ENCODE data around the gene MOB3A. TPM values are rescaled to one million over a fixed set of nuclear protein-coding genes. Genes with fewer than 3 reads are reported as not detected.
A peak's percentile ranks its signal among the peaks of the same experiment; 100 is the strongest.

The MOB3A gene
- total and polyA plus RNA-seq, 12 donors: 8.9 to 30.5 (median 15.7) TPM

GRCh38 chr19:2049741-2050348 is 46.3 kb downstream of the MOB3A start:
- Histone ChIP-seq H3K4me3 (peak overlapping the region; percentile 92 to 100 (median 98)), H3K4me1 (peaks cover 62 to 87% (median 78%) of the 10 kb centered on the region in 9 donors), H3K36me3 (peaks cover 0 to 36% (median 7%) of the 10 kb centered on the region in 9 donors), H3K9me3 (no peaks in the 10 kb centered on the region), H3K27ac (peak overlapping the region; percentile 90 to 100 (median 96)), H3K27me3 (no peaks in the 10 kb centered on the region)
- TF ChIP-seq, protein P1, sequence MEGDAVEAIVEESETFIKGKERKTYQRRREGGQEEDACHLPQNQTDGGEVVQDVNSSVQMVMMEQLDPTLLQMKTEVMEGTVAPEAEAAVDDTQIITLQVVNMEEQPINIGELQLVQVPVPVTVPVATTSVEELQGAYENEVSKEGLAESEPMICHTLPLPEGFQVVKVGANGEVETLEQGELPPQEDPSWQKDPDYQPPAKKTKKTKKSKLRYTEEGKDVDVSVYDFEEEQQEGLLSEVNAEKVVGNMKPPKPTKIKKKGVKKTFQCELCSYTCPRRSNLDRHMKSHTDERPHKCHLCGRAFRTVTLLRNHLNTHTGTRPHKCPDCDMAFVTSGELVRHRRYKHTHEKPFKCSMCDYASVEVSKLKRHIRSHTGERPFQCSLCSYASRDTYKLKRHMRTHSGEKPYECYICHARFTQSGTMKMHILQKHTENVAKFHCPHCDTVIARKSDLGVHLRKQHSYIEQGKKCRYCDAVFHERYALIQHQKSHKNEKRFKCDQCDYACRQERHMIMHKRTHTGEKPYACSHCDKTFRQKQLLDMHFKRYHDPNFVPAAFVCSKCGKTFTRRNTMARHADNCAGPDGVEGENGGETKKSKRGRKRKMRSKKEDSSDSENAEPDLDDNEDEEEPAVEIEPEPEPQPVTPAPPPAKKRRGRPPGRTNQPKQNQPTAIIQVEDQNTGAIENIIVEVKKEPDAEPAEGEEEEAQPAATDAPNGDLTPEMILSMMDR (IDR thresholded peaks at IDR 0.05): no peak
- intact Hi-C loops (cut with DNase I): loop anchor here in 1 of 10 donors (5.0 kb wide), 1 partner anchor 33 kb away; the partner anchor contains the start of gene BTBD2
- 1% methylated on average over 16 of the region's 16 CpGs for WGBS, 2 donors
- ATAC-seq (peak; percentile 45 to 78 (median 60)), DNase-seq (peak; percentile 76 to 81)

DNA sequence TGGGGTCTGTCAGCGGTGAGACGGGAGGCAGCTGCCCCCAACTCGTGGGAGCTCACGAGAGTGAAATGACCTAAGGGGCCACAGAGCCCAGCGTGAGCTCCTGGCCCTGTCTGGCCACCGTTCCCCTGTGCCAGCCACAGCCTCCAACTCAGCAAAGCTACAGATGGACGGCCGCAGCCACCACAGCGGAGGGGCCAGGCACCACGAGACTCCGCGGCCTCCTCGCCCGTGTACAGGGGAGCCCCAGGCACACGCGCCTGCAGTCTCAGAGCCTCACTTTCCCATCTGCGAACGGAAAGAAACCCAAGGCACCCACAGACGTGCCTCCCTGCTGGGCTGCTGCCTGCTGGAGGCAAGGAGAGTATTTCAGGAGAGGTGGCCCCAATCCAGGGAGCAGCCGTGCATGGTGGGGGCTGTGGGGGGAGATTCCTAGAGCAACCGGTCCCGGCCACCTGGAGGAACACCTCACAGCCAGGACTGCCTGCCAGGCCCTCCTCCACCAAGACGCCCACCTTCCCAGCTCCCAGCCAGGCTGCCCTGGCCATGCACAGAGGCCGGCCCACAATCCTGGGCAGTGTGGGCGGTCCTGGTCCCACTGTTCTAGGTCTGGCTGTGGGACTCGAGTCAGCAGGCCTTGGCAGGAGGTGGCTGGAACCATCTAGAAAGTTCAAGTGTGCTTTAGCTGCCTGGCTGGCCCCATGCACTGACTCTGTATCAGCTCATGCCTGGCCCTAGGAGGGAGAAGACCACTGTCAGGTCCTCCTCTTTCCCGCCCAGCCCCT is 47.0 kb downstream of the MOB3A start:
- TF ChIP-seq, protein P1 (IDR thresholded peaks at IDR 0.05): no peak
- no peak for DNase-seq
- peaks cover 0 to 43% (median 7%) of the 10 kb centered on the region in 9 donors for H3K36me3 ChIP-seq
- H3K4me3 ChIP-seq: peak overlapping the region; percentile 92 to 100 (median 98)
- intact Hi-C loops (cut with DNase I): no loop called here
- peak overlapping the region; percentile 90 to 100 (median 96) for H3K27ac ChIP-seq
- no peaks in the 10 kb centered on the region for H3K9me3 ChIP-seq
- peak in 7 of 8 donors; percentile 3 to 28 (median 13) for ATAC-seq
- WGBS, 2 donors: 51 to 53% methylated on average over 27 of the region's 27 CpGs
- peaks cover 65 to 87% (median 78%) of the 10 kb centered on the region in 9 donors for H3K4me1 ChIP-seq
- H3K27me3 ChIP-seq: no peaks in the 10 kb centered on the region

DNA sequence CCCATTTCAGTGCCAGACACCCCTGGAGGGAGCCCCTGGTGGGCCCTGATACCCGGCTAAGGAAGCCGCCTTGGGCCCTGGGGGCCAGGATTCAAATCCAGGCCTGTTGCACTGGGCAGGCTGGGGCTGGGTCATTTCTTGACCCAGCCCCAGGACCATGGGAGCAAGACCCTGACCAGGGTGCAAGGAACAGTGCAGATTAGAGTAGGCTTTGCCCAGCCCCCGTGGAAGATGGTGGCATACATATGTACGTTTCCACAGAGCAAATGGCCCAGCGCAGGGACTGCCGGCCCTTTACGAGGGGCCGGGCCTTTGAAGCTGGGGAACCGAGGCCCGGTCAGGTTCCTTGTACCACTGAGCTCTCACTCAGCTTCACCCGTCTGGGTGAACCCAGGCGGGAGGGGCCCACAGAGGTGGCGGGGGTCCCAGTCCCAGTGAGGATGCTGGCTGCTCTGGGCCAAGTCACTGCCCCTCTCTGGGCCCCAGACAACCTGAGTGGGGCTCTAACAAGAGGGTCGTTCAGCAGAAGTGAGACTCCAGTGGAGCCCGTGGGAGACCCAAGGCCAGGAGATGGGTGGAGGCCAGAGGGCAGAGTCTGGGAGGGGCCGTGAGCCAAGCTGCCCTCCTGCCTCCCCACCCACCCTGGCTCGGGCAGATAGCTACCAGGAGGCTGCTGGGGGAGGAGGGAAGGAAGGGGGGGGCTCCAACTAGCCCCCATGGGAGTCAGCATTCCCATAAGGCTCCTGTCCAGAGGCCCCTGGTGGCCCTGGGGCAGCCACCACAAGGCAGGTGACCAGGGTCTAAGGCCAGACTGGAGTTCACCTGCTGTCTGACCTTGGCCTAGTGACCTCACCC is 47.8 kb downstream of the MOB3A start:
- peaks cover 67 to 88% (median 79%) of the 10 kb centered on the region in 9 donors for H3K4me1 ChIP-seq
- H3K4me3 ChIP-seq: peak overlapping the region in 9 of 10 donors; percentile 92 to 100 (median 98)
- TF ChIP-seq, protein P1 (IDR thresholded peaks at IDR 0.05): no peak
- peak overlapping the region; percentile 90 to 100 (median 96) for H3K27ac ChIP-seq
- DNase-seq: no peak
- no peak for ATAC-seq
- WGBS, 2 donors: 69 to 73% methylated on average over 17 of the region's 17 CpGs
- H3K27me3 ChIP-seq: no peaks in the 10 kb centered on the region
- intact Hi-C loops (cut with DNase I): no loop called here
- no peaks in the 10 kb centered on the region for H3K9me3 ChIP-seq
- peaks cover 0 to 49% (median 7%) of the 10 kb centered on the region in 9 donors for H3K36me3 ChIP-seq

Measured in heart right ventricle (tissue), 16 donors.